Vagina (tissue), 2 donors: Measurements from ENCODE around the gene PAFAH1B1. TPM values are rescaled to one million over a fixed set of nuclear protein-coding genes. Genes with fewer than 3 reads are reported as not detected.
A peak's percentile ranks its signal among the peaks of the same experiment; 100 is the strongest.

ENCODE experiments used
- DNase-seq, 2 donors: peaks; one replicate each; pipeline ENCODE4 v3.0.0-alpha.2; 2017; ENCODE audit errors: extremely low spot score in 2 of 2
- H3K27ac ChIP-seq: fragments of 200-600 bp; sonication (generic); one replicate; pipeline ENCODE4 v1.5.1; 2019
- H3K27me3 ChIP-seq: fragments of 200-600 bp; sonication (generic); one replicate; pipeline ENCODE4 v1.5.1; 2019
- H3K36me3 ChIP-seq, 2 donors: fragments of 200-600 bp; sonication (generic); one replicate each; pipeline ENCODE4 v1.5.1; 2017 to 2019
- H3K4me1 ChIP-seq: fragments of 200-600 bp; sonication (generic); one replicate; pipeline ENCODE4 v1.5.1; 2019
- H3K4me3 ChIP-seq, 2 donors: fragments of 200-600 bp; sonication (generic); 1 replicate in 1 of 2; 2 replicates in 1 of 2; pipeline ENCODE4 v1.5.1; 2016 to 2019
- H3K9me3 ChIP-seq: fragments of 200-600 bp; sonication (generic); one replicate; pipeline ENCODE4 v1.5.1; 2019
- CTCF ChIP-seq, 3 experiments: fragments of 450-650 bp in 2 of 3; fragments of 200-600 bp in 1 of 3; sonication (generic) in 1 of 3; IDR thresholded peaks; one replicate each; pipeline ENCODE4 v1.5.1; 2017 to 2019; ENCODE audit warnings: antibody characterized with exemption in 3 of 3, mild to moderate bottlenecking in 2 of 3, moderate library complexity in 2 of 3
- POLR2A ChIP-seq, 2 donors: fragments of 450-650 bp; IDR thresholded peaks; one replicate each; pipeline ENCODE4 v1.6.1; 2017; ENCODE audit warnings: antibody characterized with exemption in 2 of 2, mild to moderate bottlenecking in 2 of 2, moderate library complexity in 2 of 2
- POLR2AphosphoS5 ChIP-seq, 2 donors: sonication (generic); formaldehyde crosslinking; IDR thresholded peaks; one replicate each; pipeline ENCODE4 v1.9.0; 2017; ENCODE audit warnings: antibody characterized with exemption in 2 of 2, mild to moderate bottlenecking in 2 of 2, low read depth in 1 of 2; ENCODE audit not compliant: insufficient read depth in 1 of 2
- intact Hi-C: fragments of 100-400 bp; cut with DNase I; formaldehyde crosslinking; loops from one replicate; pipeline ENCODE4 v1.15.1; 2023
- total RNA-seq: library from RNA; depleted of rRNA; stranded (reverse); fragments of >200 nt; gene quantifications from one replicate; pipeline ENCODE4 v1.2.3, GENCODE V29; 2016

The PAFAH1B1 gene
- total RNA-seq, 1 donor from 2014 or later = 102 TPM

- Histone ChIP-seq H3K9me3 (no peaks in the 10 kb centered on the region), H3K4me3 (no peak overlapping the region), H3K27ac (no peak overlapping the region), H3K36me3 (no peaks in the 10 kb centered on the region), H3K4me1 (peaks cover 71% of the 10 kb centered on the region), H3K27me3 (no peaks in the 10 kb centered on the region)
- TF ChIP-seq POLR2A (IDR thresholded peaks at IDR 0.05) = no peak
- no peak for TF ChIP-seq CTCF (IDR thresholded peaks at IDR 0.05)
- no peak for TF ChIP-seq POLR2AphosphoS5 (IDR thresholded peaks at IDR 0.05; ENCODE audit: insufficient read depth in 1 of 2, low read depth in 1 of 2)
- no peak for DNase-seq
- intact Hi-C loops = no loop called here
Observed at GRCh38 chr17:2631211-2631610, 37.8 kb downstream of the PAFAH1B1 start.

GRCh38 chr17:2634361-2634960 is 41.0 kb downstream of the PAFAH1B1 start:
- no peaks in the 10 kb centered on the region for H3K9me3 ChIP-seq
- no peak for DNase-seq
- peaks cover 67% of the 10 kb centered on the region for H3K4me1 ChIP-seq
- intact Hi-C loops = no loop called here
- H3K27ac ChIP-seq = no peak overlapping the region
- no peak for TF ChIP-seq POLR2A (IDR thresholded peaks at IDR 0.05)
- TF ChIP-seq CTCF (IDR thresholded peaks at IDR 0.05) = no peak
- TF ChIP-seq POLR2AphosphoS5 (IDR thresholded peaks at IDR 0.05; ENCODE audit: insufficient read depth in 1 of 2, low read depth in 1 of 2) = peak in 1 of 2 donors; percentile 65
- peaks cover 0 to 15% of the 10 kb centered on the region in 2 donors for H3K36me3 ChIP-seq
- no peak overlapping the region for H3K4me3 ChIP-seq
- no peaks in the 10 kb centered on the region for H3K27me3 ChIP-seq

- Histone ChIP-seq H3K4me3 (no peak overlapping the region), H3K36me3 (peaks cover 0 to 16% of the 10 kb centered on the region in 2 donors), H3K9me3 (no peaks in the 10 kb centered on the region), H3K27ac (no peak overlapping the region), H3K4me1 (peaks cover 61% of the 10 kb centered on the region), H3K27me3 (no peaks in the 10 kb centered on the region)
- DNase-seq = no peak
- TF ChIP-seq POLR2AphosphoS5 (IDR thresholded peaks at IDR 0.05; ENCODE audit: insufficient read depth in 1 of 2, low read depth in 1 of 2) (no peak), CTCF (IDR thresholded peaks at IDR 0.05) (no peak), POLR2A (IDR thresholded peaks at IDR 0.05) (no peak)
- intact Hi-C loops = no loop called here
Observed at GRCh38 chr17:2635241-2635640, 41.8 kb downstream of the PAFAH1B1 start.

- DNase-seq = no peak
- Histone ChIP-seq H3K36me3 (peaks cover 0 to 16% of the 10 kb centered on the region in 2 donors), H3K4me1 (peaks cover 56% of the 10 kb centered on the region), H3K27me3 (no peaks in the 10 kb centered on the region), H3K27ac (no peak overlapping the region), H3K9me3 (no peaks in the 10 kb centered on the region), H3K4me3 (no peak overlapping the region)
- intact Hi-C loops = no loop called here
- TF ChIP-seq POLR2AphosphoS5 (IDR thresholded peaks at IDR 0.05; ENCODE audit: insufficient read depth in 1 of 2, low read depth in 1 of 2) = no peak
Observed at GRCh38 chr17:2635675-2636074, 42.2 kb downstream of the PAFAH1B1 start.

- no peak overlapping the region for H3K27ac ChIP-seq
- no peak overlapping the region for H3K4me3 ChIP-seq
- no peak for DNase-seq
- TF ChIP-seq POLR2A (IDR thresholded peaks at IDR 0.05) (no peak), POLR2AphosphoS5 (IDR thresholded peaks at IDR 0.05; ENCODE audit: insufficient read depth in 1 of 2, low read depth in 1 of 2) (no peak), CTCF (IDR thresholded peaks at IDR 0.05) (no peak)
- intact Hi-C loops = no loop called here
- H3K9me3 ChIP-seq = no peaks in the 10 kb centered on the region
- peaks cover 50% of the 10 kb centered on the region for H3K4me1 ChIP-seq
- peaks cover 0 to 16% of the 10 kb centered on the region in 2 donors for H3K36me3 ChIP-seq
- no peaks in the 10 kb centered on the region for H3K27me3 ChIP-seq
Observed at GRCh38 chr17:2636169-2636930, 42.9 kb downstream of the PAFAH1B1 start.
